NCI-H524 treated with DMSO at 0.1 percent for 48 hours (cell line): Measurements from ENCODE around the gene GRAMD1B.

Experiments used
- DNase-seq: peaks from one replicate; lab custom pipeline; 2025; lab: John Stamatoyannopoulos, UW

Gene GRAMD1B

DNA sequence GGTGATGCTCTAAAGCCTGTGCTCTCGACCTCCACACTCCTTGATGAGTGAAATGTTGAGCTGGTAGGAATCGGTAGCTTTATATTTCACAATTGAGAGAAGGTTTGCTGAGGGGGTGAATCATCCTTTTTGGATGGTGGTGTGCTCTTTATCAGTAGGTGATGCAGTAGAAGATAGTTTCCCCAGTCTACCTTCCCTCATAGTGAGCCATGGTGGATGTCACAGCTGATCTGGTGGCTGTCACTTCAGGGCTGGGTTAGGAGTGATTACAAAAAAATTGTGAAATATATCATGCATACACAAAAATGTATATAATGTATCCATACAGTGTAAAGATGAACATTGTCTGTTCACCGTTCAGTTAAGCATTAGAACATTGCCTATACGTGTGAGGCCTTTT lies 105.3 kb downstream of the GRAMD1B start:
- no peak for DNase-seq

DNA sequence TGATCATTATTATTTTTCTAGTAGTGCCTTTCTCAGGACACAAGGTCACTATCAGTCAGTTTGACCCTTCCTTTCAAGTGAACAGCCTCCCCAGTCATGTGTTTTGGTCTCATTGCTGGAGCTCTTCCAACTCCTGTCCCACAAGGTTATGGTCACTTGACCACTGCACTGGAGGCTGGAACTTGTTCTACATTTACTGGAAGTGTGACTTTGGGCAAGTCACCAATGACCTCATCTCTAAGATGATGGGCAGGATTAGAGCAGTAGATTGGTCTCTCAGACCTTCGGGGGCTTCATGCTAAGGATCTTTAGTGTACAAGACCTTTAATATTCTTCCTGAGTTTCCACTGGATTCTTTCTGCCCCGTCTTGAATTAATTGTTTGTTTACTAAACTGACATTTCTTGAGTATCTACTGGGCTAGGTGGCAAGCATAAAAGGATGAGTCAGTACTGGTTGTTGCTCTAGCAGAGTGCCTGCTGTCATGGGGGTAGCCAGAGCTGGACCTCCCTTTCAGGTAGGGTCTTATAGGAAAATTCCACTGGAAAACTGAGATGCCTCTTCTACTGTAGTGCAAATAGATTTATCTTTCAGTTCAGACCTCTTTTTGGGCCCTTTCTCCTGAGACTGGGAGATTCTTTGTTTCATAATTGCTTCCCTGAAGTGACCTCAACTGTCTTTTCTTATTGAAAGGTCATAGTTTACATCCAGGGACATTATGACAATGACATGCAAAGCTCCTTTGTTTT lies 106.8 kb downstream of the GRAMD1B start:
- no peak for DNase-seq

DNA sequence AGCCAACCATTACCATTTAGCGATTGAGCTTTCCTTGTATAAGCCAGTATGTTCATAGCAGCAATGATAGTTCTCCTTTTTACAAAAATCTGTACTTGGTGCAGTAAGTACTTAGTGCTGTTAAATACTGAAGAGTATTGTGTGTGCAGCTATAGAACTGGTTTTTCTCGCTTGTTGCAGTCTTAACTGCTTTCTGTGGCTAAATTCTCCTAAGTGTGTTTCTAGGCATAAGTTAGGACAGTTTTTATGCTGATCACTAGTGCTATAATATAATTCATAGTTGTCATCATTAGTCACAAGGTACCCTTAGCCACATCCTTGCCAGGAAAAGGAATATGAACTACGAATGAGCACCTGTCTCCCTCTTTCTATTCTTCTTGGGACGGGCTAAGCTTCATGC lies 107.7 kb downstream of the GRAMD1B start:
- no peak for DNase-seq

DNA sequence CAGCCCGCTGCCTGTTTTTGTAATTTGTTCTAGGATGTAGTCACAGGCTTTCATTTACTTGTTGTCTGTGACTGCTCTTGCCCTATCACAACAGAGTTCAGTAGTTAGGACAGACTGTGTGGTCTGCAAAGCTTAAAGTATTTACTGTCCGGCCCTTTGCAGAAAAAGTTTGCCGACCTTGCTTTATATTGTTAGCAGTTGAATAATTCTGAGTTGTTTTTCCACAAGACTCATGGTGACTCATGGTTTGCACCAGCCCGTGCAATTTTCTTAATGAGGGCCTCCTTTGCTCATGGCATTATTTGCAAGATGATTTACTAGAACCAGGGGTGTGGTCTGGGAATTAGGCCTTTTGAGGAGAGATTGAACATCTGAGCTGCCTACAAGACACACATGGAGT lies 113.7 kb downstream of the GRAMD1B start:
- no peak for DNase-seq

DNA sequence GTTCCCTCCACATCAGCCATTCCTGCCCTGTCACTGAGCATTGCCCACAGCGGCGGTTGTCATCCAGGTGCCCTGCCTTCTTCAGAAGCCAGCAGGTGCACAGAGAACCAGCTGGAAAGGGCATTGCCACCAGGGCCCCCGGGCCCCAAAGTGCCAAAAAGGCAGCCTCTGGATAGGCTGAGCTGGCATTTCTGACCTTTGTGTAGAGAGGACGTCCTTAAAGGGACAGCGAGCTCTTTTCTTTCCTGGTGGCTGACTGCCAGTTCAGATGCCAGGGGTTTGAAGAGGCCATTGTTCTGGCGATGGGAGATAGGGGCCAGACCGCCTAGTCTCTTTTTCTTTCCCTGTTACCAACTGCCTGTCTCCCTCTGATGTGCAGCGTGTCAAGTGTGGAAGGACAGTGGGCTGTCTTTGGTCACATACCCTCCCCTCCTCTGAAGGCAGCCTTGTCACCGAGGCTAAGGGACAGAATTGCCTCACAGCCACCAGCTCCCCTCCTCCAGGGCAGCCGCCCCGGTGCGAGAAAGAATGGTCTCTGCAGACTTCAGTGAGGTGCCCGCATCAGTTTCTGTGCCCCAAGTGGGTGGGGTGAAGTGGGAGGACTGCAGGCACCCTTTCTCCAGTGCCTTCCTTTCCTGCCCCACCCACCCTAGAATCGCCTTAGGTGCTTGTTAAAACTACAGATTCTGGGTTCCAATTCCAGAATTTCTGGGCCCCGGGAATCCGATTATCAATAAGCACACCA lies 114.7 kb downstream of the GRAMD1B start:
- DNase-seq, result no peak

DNA sequence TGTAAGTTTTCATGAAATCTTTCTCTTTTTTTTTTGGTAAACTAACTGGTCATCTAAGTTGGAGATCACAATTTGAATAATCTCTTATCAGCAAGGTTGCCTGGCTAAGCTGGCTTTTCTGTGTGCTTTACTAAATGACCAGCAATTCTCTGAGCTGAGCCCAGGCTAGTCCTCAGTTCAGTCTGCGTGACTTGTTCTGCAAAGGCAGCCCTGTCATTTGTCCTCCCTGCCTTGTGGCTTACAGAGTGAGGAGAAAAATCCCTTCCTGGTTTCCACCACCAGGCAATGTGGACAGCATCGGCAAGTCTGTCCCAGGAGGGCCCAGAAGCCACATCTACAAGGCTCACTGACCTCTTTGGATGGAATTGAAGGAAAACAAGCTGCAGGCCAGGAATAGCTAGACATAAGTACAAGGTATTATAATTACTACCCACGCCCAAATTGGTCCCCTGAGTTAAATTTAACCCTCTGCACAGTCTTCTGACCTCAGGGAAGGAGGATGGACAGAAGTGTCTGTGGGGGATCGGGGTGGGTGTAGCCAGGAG lies 115.7 kb downstream of the GRAMD1B start:
- DNase-seq, result no peak

DNA sequence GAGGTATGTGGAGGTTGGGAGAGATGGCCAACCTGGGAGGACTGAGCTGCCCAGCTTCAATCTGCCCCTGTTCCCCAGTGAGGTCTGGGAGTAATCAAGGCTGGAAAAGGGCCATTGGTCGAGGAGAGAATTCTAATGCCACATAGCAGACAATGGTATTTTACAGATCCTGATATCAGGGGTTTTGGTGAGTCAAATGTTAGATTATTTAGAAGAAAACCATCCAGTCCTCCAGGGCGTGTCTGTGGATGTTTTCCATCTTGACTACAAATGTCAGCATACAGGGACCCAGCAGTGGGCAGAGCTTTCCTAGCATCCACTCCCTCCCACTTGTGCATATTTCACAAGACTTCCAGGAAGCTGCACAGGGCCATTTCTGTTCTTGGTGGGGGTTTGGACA lies 116.4 kb downstream of the GRAMD1B start:
- DNase-seq, result no peak

DNA sequence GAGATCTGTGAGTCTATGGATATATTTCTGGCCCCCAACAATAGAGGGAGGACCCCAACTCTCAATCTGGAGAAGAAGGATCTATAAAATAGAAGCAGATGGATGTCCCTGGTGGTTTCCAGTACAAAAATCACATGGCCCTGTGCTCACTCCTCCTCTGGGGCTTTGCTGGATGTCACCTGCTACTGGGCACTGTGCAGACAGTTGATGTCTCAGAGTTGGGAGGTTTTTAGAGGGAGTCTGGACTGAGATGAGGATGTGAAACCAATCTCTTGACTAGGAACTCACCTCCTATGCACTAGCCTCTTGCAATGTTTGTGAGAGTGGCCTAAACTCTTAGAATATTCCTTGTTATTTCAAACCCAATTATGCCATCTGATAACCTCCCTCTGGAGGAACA lies 117.1 kb downstream of the GRAMD1B start:
- DNase-seq, result no peak

DNA sequence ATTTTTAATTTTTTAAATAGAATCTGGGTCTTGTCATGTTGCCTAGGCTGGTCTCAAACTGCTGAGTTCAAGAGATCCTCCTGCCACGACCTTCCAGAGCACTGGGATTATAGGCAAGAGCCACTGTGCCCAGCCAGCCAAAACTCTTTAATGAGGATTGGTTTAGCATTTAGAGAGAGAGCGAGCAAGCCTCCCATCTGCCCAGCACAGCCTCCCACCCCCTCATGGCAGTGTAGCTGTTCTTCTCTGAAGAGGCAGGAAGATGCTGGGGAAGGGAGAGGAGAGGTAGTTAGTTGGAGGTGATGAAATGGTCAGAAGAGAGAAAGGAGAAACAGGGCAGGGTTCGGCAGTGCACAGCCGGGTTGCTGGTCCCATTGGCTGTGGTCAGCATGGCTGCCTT lies 118.7 kb downstream of the GRAMD1B start:
- no peak for DNase-seq

DNA sequence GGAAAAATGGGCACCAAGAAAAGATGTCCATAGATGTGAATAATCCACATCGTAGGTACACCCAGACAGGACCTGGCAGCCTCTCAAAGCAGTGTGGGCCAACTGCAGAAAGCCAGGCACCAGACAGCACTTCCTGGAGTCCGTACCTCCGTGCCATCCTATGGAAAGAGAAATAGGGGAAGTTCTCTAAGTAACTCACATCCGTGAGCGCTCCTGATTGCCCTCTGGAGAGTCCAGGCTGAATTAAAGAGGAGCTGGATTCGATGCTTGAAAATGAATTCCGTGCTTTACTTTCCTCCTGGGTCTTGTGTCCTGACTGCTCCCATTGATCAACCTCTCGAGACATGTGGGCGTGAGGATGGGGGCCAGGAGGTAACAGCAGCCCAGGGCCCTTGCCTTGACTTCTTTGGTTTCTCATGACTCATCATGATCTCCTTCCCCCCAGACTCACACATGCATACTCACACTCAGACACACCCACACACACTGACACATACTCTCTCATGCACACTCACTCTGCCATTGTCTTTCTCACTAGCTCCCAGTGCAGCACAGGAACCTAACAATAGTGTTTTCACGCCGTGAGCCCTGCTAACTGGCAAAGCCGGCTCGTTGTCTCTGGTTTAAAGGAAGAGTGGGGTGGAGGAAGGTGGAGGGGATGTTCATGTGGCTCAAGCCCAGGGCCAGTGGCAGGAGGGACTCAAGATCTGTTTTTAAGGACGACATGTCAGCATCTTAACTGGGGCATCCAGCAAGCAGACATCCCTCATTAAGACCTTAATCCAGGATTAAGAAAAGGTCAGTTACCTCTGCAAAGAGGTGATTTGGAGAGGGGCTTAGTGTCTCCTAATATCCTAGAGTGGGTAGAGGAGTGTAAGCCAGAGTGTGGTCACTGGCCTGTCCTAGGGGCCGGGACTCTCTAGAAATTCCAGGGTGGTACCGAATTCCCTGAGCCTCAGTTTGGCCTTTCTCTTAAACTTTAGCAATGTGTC lies 120.2 kb downstream of the GRAMD1B start:
- peak; percentile 27 for DNase-seq

DNA sequence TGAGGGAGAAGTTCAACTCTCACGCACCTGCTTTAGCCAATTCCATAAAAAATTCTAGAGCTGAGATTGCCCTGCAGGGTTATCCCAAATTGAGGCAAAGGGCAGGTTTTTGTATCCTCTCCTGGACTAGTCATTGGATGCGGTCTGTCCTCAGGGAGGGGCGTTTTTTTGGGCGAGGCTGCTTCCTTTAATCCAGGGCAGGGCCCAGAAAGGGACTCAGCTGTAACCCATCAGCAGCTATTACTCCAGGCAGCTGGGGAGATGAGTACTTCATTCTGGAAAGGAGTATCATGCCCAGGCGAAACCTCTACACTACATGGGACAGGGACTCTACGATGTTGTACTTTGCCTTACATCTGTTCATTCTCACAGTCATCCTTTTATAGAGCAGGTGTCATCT lies 121.0 kb downstream of the GRAMD1B start:
- peak; percentile 28 for DNase-seq

DNA sequence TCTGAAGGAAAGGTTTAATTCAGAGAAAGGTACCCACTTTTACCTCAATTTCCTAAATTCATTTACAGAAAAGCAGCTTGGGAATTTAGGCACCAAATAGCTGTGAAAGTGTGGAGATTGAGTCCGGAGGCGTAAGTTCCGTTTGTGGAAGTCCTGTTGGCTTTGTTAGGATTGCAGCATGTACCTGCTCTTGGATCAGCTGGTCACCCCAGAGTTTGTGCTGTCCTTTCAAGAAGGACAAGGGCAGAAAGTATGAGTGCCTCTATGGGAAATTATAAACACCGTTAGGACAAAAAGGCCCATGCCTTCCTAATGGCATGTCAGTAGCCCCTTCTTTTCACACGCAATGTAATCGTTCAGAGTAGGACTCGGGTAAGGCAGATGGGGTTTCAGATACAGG lies 126.6 kb downstream of the GRAMD1B start:
- no peak for DNase-seq

DNA sequence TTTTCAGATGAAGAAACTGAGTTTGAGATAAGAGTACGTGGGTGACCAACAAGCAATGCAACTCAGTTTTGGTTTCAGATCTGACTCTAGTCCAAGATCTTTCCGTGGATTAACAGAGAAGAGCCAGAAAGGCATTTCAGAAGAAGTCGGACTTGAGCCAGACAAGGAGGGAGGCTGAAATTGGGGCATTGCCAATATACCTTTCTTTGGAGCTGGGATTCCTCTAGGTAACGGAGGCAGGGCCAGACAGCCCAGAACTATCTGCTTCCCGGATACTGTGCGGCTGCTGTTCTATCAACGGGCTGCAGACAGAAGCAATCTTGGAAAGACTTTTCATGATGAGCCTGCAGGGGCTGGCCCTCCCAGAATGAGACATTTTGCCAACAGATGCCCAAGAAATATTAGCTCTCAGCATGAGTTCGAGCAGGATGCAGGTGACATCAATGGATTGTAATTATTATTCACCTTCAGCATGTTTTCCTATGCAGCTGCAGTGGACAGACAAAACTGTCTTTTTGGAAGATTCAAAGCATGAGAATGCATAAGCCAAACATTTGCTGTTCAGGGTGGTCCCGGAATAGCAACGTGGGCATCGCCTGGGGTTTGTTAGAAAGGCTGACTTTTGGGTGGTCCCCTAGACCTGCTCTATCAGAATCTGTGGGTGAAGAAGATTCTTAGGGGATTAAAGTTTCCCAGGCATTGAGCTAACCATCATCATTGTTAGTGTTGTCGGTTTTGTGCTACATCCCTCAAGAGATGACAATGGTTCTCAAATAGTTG lies 128.7 kb downstream of the GRAMD1B start:
- no peak for DNase-seq

DNA sequence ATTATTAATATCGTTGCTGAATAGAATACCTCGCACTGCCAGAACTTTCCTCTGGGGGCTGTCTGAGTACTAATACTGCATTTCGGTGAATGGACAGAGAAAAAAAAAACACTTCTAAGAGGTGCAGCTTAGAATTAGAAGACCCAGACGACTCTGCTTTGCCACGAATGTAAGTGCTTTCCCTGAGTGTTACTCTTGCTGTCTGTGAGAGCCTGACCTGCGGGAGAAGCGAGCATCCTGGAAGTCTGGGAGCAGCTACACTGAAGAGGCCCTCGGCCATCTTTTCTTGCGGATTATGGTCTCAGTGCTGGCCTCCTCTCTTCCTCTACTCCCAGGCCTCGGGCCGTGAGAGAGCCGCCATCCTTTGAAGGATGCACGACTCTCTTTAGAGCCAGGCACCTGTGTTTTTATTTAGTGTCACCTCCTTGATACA lies 129.5 kb downstream of the GRAMD1B start:
- DNase-seq, result no peak

DNA sequence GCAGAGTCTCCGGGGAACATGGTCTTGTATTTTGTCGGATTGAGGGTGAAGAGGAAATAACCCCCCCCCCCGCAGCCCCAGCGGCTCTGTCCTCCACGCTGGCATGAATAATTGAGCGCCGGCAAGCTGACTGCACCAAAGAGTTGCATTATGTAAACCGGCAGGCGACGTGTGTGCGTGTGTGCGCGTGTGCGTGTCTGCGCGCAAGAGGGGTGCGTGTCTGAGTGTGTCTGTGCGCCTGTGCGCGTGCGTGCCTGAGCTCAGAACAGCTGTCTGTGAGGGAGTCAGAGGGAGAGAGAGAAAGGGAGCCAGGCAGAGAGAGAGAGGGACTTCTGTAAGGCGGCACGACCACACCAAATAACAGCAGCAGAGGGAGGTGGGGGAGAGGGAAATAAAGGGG lies 129.9 kb downstream of the GRAMD1B start:
- peak; percentile 30 for DNase-seq

DNA sequence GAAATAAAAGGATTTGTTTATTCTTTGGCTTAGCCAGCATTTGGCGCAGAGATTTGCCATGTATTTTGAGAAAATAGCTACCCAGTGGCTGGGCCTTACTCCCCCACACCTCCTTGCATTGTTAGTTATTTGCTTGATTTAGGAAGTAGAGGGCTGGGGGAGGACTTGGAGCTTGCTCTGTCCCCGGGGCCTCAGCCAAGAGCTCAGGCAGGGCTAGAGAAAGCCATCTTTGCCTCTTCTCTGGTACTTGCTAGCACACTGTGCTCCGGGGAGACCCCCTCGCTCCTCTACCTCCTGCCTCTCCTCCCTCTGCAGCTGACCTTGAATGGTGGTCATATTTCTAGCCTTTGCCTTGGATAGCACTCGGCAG lies 131.3 kb downstream of the GRAMD1B start:
- no peak for DNase-seq

DNA sequence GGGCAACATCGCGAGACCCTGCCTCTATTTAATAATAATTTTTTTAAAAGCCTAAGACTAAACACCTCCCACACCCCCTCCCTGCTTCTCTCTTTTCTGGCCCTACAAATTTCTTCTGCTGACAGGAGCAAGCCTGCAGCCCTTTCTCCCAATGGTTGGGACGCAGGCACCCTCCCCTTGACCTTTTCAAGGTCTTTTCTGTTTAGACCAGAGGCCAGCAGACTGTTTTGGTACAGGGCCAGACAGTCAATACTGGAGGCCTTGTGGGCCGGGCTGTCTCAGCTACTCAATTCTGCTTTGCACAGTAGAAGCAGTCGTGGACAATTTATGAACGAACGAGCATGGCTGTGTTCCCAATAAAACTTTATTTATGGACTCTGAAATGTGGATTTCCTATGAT lies 132.1 kb downstream of the GRAMD1B start:
- DNase-seq, result no peak

DNA sequence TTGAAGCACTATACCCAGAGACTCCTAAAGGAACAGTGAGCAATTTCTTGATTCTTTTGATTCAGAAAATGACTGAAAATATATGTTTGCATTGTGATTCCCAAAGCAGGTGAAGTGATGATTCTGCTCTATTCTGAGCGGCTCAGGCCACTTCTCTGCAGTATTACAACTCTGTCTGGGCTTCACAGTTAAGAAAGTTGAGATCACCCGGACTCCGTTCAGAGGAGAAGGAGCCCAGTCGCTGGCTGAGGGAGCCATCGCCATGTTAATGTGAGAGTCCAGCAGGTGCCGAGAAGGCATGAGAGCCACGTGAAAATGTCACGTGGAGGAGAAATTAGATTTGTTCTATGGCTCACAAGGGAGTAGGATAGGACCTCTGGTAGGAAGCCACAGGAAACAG lies 132.8 kb downstream of the GRAMD1B start:
- DNase-seq, result no peak

DNA sequence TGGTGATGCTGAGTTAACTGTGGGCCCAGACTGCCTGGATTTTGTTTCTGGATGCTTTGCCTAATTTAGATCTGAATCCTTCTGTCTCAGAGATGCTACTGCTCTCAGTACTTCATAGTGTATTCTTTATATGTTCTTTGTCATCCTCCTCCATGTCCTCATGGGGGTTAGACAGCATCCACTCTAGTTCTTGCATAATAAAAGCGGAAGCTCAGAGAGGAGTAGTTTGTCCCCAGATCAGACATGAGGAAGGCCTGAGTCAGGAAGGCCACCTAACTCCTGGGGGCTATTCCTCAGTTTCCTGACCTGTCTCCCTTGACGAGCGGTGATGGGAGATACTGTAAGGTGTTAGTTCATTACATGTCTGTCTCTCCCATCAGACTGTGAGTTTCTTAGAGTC lies 134.2 kb downstream of the GRAMD1B start:
- DNase-seq, result no peak

DNA sequence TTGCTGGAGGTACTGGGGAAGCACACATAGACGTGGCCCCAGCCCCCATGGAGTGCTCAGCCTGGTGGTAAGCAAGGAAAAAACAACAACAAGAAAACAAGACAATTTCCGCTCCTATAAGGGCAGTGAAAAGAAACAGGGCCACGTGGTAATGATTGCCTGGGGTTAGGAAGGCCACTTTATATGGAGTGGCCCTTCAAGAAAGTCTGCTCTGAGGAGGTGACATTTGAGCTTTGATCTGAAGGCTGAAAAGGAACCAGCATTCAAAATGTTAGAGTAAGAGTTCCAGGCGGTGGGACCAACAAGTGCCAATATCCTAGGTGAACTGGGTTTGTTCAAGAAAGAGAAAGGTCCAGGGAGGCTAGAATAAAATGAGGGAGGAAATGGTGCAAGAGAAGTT lies 136.8 kb downstream of the GRAMD1B start:
- DNase-seq, result no peak

DNA sequence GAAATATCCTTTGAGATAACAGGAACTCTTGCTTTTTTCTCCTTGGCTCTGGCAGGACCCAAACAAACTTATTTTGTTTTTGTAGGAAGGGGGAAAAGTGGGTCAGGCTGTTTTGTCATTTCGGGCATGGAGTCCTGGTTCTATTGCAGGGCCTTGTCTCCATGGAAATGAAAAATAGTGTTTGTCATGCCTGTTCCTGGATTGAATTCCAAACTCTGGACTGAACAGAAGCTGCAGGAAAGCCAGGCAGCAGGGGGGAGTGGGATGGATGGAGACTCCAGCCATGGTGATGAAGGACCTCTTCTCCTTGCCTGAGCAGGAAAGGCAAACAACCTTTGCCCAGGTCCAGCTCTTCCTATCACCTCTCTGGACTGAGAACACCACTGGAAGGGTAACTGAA lies 137.4 kb downstream of the GRAMD1B start:
- DNase-seq, result no peak
